Erythroblast (primary cell): ENCODE results near the gene PLEKHG5.
A peak's percentile ranks its signal among the peaks of the same experiment; 100 is the strongest.

ENCODE experiments used
- DNase-seq, 2 experiments: peaks; one replicate each; lab custom pipeline; 2025; lab: John Stamatoyannopoulos, UW
- GATA1 ChIP-seq: IDR thresholded peaks from 2 replicates; pipeline ENCODE4 v1.6.1; 2011; ENCODE audit warnings: low read depth, mild to moderate bottlenecking, control low read depth, low read length, moderate library complexity
- POLR2A ChIP-seq: IDR thresholded peaks from 2 replicates; pipeline ENCODE4 v1.6.1; 2011; ENCODE audit warnings: mild to moderate bottlenecking, low read length

Gene PLEKHG5

GRCh38 chr1:6491480-6491962, at the start of gene PLEKHG5:
Gene PLEKHG5, minus strand, starts transcription at chr1:6491667. Its CDS starts 14,096 bp downstream, at chr1:6477571.
- DNase-seq = no peak

GRCh38 chr1:6538956-6539355, 47.5 kb upstream of the PLEKHG5 start:
- no peak for DNase-seq
- no peak for TF ChIP-seq POLR2A
- TF ChIP-seq GATA1 = no peak

More at GRCh38 chr1:6491480-6491962, at the start of gene PLEKHG5:
- TF ChIP-seq GATA1 = no peak
- TF ChIP-seq POLR2A = no peak

GRCh38 chr1:6536291-6536690, 44.8 kb upstream of the PLEKHG5 start:
- no peak for TF ChIP-seq POLR2A
- TF ChIP-seq GATA1 = no peak
- DNase-seq = no peak

GRCh38 chr1:6535214-6535613, 43.7 kb upstream of the PLEKHG5 start:
- TF ChIP-seq GATA1 (no peak), POLR2A (no peak)
- no peak for DNase-seq

- no peak for TF ChIP-seq GATA1
- no peak for TF ChIP-seq POLR2A
- no peak for DNase-seq
Observed at GRCh38 chr1:6534248-6534822, 42.9 kb upstream of the PLEKHG5 start.

GRCh38 chr1:6531996-6532395, 40.5 kb upstream of the PLEKHG5 start:
- DNase-seq = no peak
- TF ChIP-seq POLR2A (no peak), GATA1 (no peak)

- no peak for DNase-seq
- no peak for TF ChIP-seq GATA1
- TF ChIP-seq POLR2A = no peak
Observed at GRCh38 chr1:6530504-6531160, 39.2 kb upstream of the PLEKHG5 start.

GRCh38 chr1:6528492-6528891, 37.0 kb upstream of the PLEKHG5 start:
- TF ChIP-seq GATA1 = no peak
- TF ChIP-seq POLR2A = no peak

GRCh38 chr1:6526316-6526715, 34.8 kb upstream of the PLEKHG5 start:
- TF ChIP-seq GATA1 = no peak
- TF ChIP-seq POLR2A = no peak
- no peak for DNase-seq

More at GRCh38 chr1:6528492-6528891, 37.0 kb upstream of the PLEKHG5 start:
- no peak for DNase-seq

GRCh38 chr1:6523566-6523965, 32.1 kb upstream of the PLEKHG5 start:
- DNase-seq = peak; percentile 19 to 36
- TF ChIP-seq POLR2A (no peak), GATA1 (no peak)

GRCh38 chr1:6521536-6521935, 30.1 kb upstream of the PLEKHG5 start:
- no peak for DNase-seq
- TF ChIP-seq POLR2A (no peak), GATA1 (no peak)

- TF ChIP-seq POLR2A (no peak), GATA1 (no peak)
- DNase-seq = no peak
Observed at GRCh38 chr1:6519935-6520671, 28.6 kb upstream of the PLEKHG5 start.

- DNase-seq = no peak
- TF ChIP-seq GATA1 (no peak), POLR2A (no peak)
Observed at GRCh38 chr1:6519491-6519934, 28.0 kb upstream of the PLEKHG5 start.

GRCh38 chr1:6517435-6517851, 26.0 kb upstream of the PLEKHG5 start:
- DNase-seq = no peak
- TF ChIP-seq POLR2A (no peak), GATA1 (no peak)
